Neural cell (in vitro differentiated cells): Measurements from ENCODE around the gene NECTIN1. TPM values are rescaled to one million over a fixed set of nuclear protein-coding genes. Genes with fewer than 3 reads are reported as not detected.

Experiments used
- H2AFZ ChIP-seq: fragments of 200-600, 300-800 bp; sonication (generic), shearing (Covaris generic); 2 replicates; pipeline ENCODE4 v1.6.0; 2014; ENCODE audit warnings: low read depth, mild to moderate bottlenecking, antibody characterized with exemption, low read length, moderate library complexity
- H3F3A ChIP-seq: fragments of 200-600 bp; shearing (Covaris generic); 2 replicates; pipeline ENCODE4 v1.6.1; 2016; ENCODE audit warnings: mild to moderate bottlenecking, moderate library complexity, mixed read lengths, antibody characterized with exemption, low read length; ENCODE audit not compliant: insufficient read depth, poor library complexity, severe bottlenecking
- H3K27ac ChIP-seq: fragments of 200-600, 300-800 bp; sonication (generic), shearing (Covaris generic); 2 replicates; pipeline ENCODE4 v1.5.1; 2014; ENCODE audit warnings: mild to moderate bottlenecking, low read length, moderate library complexity
- H3K27me3 ChIP-seq: fragments of 300-800, 200-600 bp; sonication (generic), shearing (Covaris generic); 2 replicates; pipeline ENCODE4 v1.6.0; 2014; ENCODE audit warnings: mild to moderate bottlenecking, low read depth, low read length, moderate library complexity; ENCODE audit not compliant: insufficient read depth
- H3K36me3 ChIP-seq: fragments of 300-800, 200-600 bp; sonication (generic), shearing (Covaris generic); 2 replicates; pipeline ENCODE4 v1.5.1; 2014; ENCODE audit warnings: mild to moderate bottlenecking, antibody characterized with exemption, low read length, moderate library complexity; ENCODE audit not compliant: insufficient read depth
- H3K4me2 ChIP-seq: fragments of 300-800, 200-600 bp; sonication (generic), shearing (Covaris generic); 2 replicates; pipeline ENCODE4 v1.6.0; 2014; ENCODE audit warnings: mild to moderate bottlenecking, low read length
- H3K4me3 ChIP-seq: fragments of 300-800, 200-600 bp; sonication (generic), shearing (Covaris generic); 2 replicates; pipeline ENCODE4 v1.5.1; 2014; ENCODE audit warnings: mild to moderate bottlenecking, low read length, moderate library complexity
- H3K79me2 ChIP-seq: fragments of 200-600 bp; shearing (Covaris generic); replicated peaks from 2 replicates; pipeline ENCODE4 v1.6.0; 2014; ENCODE audit warnings: mild to moderate bottlenecking, low read length, moderate library complexity; ENCODE audit not compliant: insufficient read depth
- H3K9ac ChIP-seq: fragments of 300-800, 200-600 bp; sonication (generic), shearing (Covaris generic); 2 replicates; pipeline ENCODE4 v1.6.1; 2016; ENCODE audit warnings: mild to moderate bottlenecking, low read length, mixed read lengths
- H3K9me2 ChIP-seq: fragments of 200-600 bp; shearing (Covaris generic); 2 replicates; pipeline ENCODE4 v1.6.1; 2016; ENCODE audit warnings: mild to moderate bottlenecking, low read length, mixed read lengths; ENCODE audit not compliant: insufficient read depth
- H3K9me3 ChIP-seq: fragments of 200-600, 300-800 bp; sonication (generic), shearing (Covaris generic); 2 replicates; pipeline ENCODE4 v1.6.1; 2016; ENCODE audit warnings: mild to moderate bottlenecking, mixed run types, low read length, moderate library complexity, mixed read lengths
- H4K20me1 ChIP-seq: fragments of 200-600 bp; shearing (Covaris generic); 2 replicates; pipeline ENCODE4 v1.6.1; 2016; ENCODE audit warnings: mild to moderate bottlenecking, mixed run types; ENCODE audit not compliant: insufficient read depth
- CTCF ChIP-seq: fragments of 450-650 bp; IDR thresholded peaks from 2 replicates; pipeline ENCODE4 v1.5.1; 2014; ENCODE audit warnings: antibody characterized with exemption, mild to moderate bottlenecking, moderate library complexity; ENCODE audit not compliant: poor library complexity, severe bottlenecking
- EP300 ChIP-seq: fragments of 450-650 bp; conservative IDR thresholded peaks from 2 replicates; pipeline ENCODE4 v1.6.1; 2014; ENCODE audit warnings: antibody characterized with exemption, mild to moderate bottlenecking, moderate library complexity; ENCODE audit not compliant: poor library complexity, severe bottlenecking
- EZH2 ChIP-seq: fragments of 200-600, 300-800 bp; shearing (Covaris generic), sonication (generic); IDR thresholded peaks from 2 replicates; pipeline ENCODE4 v1.6.1; 2014; ENCODE audit warnings: antibody characterized with exemption, low read length, borderline replicate concordance, mild to moderate bottlenecking; ENCODE audit not compliant: insufficient read depth, poor library complexity, severe bottlenecking
- MXI1 ChIP-seq: fragments of 450-650 bp; conservative IDR thresholded peaks from 2 replicates; pipeline ENCODE4 v1.6.1; 2014; ENCODE audit warnings: antibody characterized with exemption, mild to moderate bottlenecking; ENCODE audit not compliant: poor library complexity, severe bottlenecking
- POLR2AphosphoS5 ChIP-seq: IDR thresholded peaks from 2 replicates; pipeline ENCODE4 v1.6.1; 2012
- RAD21 ChIP-seq: fragments of 450-650 bp; conservative IDR thresholded peaks from 2 replicates; pipeline ENCODE4 v1.6.1; 2014; ENCODE audit warnings: antibody characterized with exemption, mild to moderate bottlenecking, moderate library complexity
- SMC3 ChIP-seq: fragments of 450-650 bp; conservative IDR thresholded peaks from 2 replicates; pipeline ENCODE4 v1.6.1; 2014; ENCODE audit warnings: antibody characterized with exemption, mild to moderate bottlenecking, moderate library complexity; ENCODE audit not compliant: poor library complexity
- TAF1 ChIP-seq: IDR thresholded peaks from 2 replicates; pipeline ENCODE4 v1.6.1; 2012; ENCODE audit warnings: low read depth
- polyA plus RNA-seq: library from polyadenylated mRNA; depleted of rRNA; stranded (reverse); fragments of >200 nt; gene quantifications from 2 replicates; pipeline ENCODE4 v1.2.3, GENCODE V29; 2014
- TF ChIP-seq, protein P1 (sequence below): IDR thresholded peaks from 2 replicates; pipeline ENCODE4 v1.6.1; 2012; ENCODE audit warnings: borderline replicate concordance

The NECTIN1 gene
- polyA plus RNA-seq, 1 donor from 2014 or later = 5.6 TPM

DNA sequence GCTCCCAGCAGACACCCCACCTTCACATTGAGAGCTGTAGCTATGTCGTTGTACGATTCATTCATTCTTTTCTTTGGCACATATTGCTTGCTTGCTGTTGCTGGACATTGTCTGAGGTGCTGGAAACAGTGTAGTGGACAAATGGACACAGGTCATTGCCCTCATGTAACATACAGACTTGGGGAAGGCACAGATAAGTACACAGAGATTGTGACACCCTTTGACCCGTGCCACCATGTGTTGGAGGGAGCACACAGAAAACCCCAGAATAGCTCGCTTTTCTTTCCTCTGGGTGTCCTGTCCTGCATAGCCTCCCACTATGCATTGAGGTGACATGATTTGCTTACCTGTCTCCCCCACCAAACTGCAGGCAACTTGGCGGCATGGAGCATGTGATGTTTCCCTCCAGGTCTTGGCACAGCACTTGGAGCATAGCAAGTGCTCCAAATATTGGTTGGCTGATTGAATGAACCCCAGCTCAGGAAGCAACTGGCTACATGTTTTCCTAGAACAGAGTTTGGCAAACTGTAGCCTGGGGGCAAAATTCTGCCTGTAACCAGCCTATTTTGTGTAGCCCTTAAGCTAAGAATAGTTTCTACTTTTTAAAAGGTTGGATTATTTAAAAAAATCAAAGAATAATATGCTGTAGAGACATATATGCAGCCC is 30.9 kb upstream of the NECTIN1 start:
- Histone ChIP-seq H3K9me3 (no peaks in the 10 kb centered on the region), H4K20me1 (no peaks in the 10 kb centered on the region), H3K9me2 (no peaks in the 10 kb centered on the region), H3F3A (no peaks in the 10 kb centered on the region), H3K9ac (no peak overlapping the region), H3K36me3 (no peaks in the 10 kb centered on the region), H3K79me2 (no peaks in the 10 kb centered on the region), H3K27ac (no peak overlapping the region), H3K4me3 (no peak overlapping the region), H3K27me3 (no peaks in the 10 kb centered on the region), H3K4me2 (no peak overlapping the region), H2AFZ (no peak overlapping the region)
- TF ChIP-seq EZH2 = no peak
- TF ChIP-seq SMC3 = no peak
- TF ChIP-seq MXI1 = no peak
- no peak for TF ChIP-seq CTCF
- TF ChIP-seq POLR2AphosphoS5 = no peak

GRCh38 chr11:119759324-119759723 is 30.3 kb upstream of the NECTIN1 start:
- Histone ChIP-seq H3K9me2 (no peaks in the 10 kb centered on the region), H3K79me2 (no peaks in the 10 kb centered on the region), H3K9me3 (no peaks in the 10 kb centered on the region), H3K9ac (no peak overlapping the region), H3K27me3 (no peaks in the 10 kb centered on the region), H3F3A (no peaks in the 10 kb centered on the region), H4K20me1 (no peaks in the 10 kb centered on the region), H3K4me3 (no peak overlapping the region), H2AFZ (no peak overlapping the region), H3K27ac (no peak overlapping the region), H3K36me3 (no peaks in the 10 kb centered on the region), H3K4me2 (no peak overlapping the region)
- TF ChIP-seq MXI1 (no peak), RAD21 (no peak), EP300 (no peak), EZH2 (no peak), SMC3 (no peak), POLR2AphosphoS5 (no peak), TAF1 (no peak), CTCF (no peak)
- TF ChIP-seq, protein P1, sequence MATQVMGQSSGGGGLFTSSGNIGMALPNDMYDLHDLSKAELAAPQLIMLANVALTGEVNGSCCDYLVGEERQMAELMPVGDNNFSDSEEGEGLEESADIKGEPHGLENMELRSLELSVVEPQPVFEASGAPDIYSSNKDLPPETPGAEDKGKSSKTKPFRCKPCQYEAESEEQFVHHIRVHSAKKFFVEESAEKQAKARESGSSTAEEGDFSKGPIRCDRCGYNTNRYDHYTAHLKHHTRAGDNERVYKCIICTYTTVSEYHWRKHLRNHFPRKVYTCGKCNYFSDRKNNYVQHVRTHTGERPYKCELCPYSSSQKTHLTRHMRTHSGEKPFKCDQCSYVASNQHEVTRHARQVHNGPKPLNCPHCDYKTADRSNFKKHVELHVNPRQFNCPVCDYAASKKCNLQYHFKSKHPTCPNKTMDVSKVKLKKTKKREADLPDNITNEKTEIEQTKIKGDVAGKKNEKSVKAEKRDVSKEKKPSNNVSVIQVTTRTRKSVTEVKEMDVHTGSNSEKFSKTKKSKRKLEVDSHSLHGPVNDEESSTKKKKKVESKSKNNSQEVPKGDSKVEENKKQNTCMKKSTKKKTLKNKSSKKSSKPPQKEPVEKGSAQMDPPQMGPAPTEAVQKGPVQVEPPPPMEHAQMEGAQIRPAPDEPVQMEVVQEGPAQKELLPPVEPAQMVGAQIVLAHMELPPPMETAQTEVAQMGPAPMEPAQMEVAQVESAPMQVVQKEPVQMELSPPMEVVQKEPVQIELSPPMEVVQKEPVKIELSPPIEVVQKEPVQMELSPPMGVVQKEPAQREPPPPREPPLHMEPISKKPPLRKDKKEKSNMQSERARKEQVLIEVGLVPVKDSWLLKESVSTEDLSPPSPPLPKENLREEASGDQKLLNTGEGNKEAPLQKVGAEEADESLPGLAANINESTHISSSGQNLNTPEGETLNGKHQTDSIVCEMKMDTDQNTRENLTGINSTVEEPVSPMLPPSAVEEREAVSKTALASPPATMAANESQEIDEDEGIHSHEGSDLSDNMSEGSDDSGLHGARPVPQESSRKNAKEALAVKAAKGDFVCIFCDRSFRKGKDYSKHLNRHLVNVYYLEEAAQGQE = no peak
